ENCODE results near the gene NDUFA3.
"Not testable (repeated sequence)": the region's sequence is repeated elsewhere in the genome, so short reads cannot be mapped to it uniquely, and the experiment has no call there.

- TF ChIP-seq POLR2AphosphoS5, POLR2A, EP300 (IDR thresholded peaks at IDR 0.05): not testable (repeated sequence)
- TF ChIP-seq, protein P1, sequence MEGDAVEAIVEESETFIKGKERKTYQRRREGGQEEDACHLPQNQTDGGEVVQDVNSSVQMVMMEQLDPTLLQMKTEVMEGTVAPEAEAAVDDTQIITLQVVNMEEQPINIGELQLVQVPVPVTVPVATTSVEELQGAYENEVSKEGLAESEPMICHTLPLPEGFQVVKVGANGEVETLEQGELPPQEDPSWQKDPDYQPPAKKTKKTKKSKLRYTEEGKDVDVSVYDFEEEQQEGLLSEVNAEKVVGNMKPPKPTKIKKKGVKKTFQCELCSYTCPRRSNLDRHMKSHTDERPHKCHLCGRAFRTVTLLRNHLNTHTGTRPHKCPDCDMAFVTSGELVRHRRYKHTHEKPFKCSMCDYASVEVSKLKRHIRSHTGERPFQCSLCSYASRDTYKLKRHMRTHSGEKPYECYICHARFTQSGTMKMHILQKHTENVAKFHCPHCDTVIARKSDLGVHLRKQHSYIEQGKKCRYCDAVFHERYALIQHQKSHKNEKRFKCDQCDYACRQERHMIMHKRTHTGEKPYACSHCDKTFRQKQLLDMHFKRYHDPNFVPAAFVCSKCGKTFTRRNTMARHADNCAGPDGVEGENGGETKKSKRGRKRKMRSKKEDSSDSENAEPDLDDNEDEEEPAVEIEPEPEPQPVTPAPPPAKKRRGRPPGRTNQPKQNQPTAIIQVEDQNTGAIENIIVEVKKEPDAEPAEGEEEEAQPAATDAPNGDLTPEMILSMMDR (IDR thresholded peaks at IDR 0.05), result peak in 1 of 6 experiments; percentile 36
These were observed 6.6 kb upstream of the NDUFA3 start for GRCh38 chr19:54095859-54096616.

Data from upper lobe of left lung (tissue), 4 donors.